Endothelial cell of umbilical vein (primary cell): ENCODE results near the gene JPH2.

ENCODE experiments used
- EZH2 ChIP-seq: IDR thresholded peaks from 2 replicates; pipeline ENCODE4 v1.6.1; 2012; ENCODE audit warnings: borderline replicate concordance, low read depth, mild to moderate bottlenecking, moderate library complexity, low read length, inconsistent platforms; ENCODE audit not compliant: severe bottlenecking
- FOS ChIP-seq: IDR thresholded peaks from 2 replicates; pipeline ENCODE4 v1.6.1; 2011; ENCODE audit warnings: mild to moderate bottlenecking, low read length, moderate library complexity, borderline replicate concordance; ENCODE audit not compliant: insufficient read depth
- JUN ChIP-seq: IDR thresholded peaks from 2 replicates; pipeline ENCODE4 v1.6.1; 2011; ENCODE audit warnings: borderline replicate concordance, low read depth; ENCODE audit not compliant: insufficient read length, insufficient read depth
- MYC ChIP-seq: IDR thresholded peaks from one replicate; pipeline ENCODE4 v1.6.1; 2011; ENCODE audit warnings: mild to moderate bottlenecking, low read depth, low read length
- POLR2A ChIP-seq: IDR thresholded peaks from 2 replicates; pipeline ENCODE4 v1.6.1; 2012; ENCODE audit warnings: low read depth, mild to moderate bottlenecking, control low read depth, low read length
- POLR2AphosphoS5 ChIP-seq: IDR thresholded peaks from 2 replicates; pipeline ENCODE4 v1.6.1; 2012; ENCODE audit warnings: low read depth, mild to moderate bottlenecking, control low read depth, low read length, moderate library complexity; ENCODE audit not compliant: insufficient read depth
- TF ChIP-seq, protein P1 (sequence below), 2 donors: IDR thresholded peaks; 1 replicate in 1 of 2; 2 replicates in 1 of 2; pipeline ENCODE4 v1.5.1; 2011; ENCODE audit warnings: low read length in 2 of 2, mild to moderate bottlenecking in 2 of 2, moderate library complexity in 2 of 2, control low read depth in 1 of 2, inconsistent platforms in 1 of 2, low read depth in 1 of 2; ENCODE audit not compliant: insufficient read depth in 1 of 2; ENCODE audit errors: extremely low read depth in 1 of 2
- TF ChIP-seq, protein P2 (sequence below): IDR thresholded peaks from 2 replicates; pipeline ENCODE4 v1.6.1; 2011; ENCODE audit not compliant: insufficient read depth, insufficient read length

DNA sequence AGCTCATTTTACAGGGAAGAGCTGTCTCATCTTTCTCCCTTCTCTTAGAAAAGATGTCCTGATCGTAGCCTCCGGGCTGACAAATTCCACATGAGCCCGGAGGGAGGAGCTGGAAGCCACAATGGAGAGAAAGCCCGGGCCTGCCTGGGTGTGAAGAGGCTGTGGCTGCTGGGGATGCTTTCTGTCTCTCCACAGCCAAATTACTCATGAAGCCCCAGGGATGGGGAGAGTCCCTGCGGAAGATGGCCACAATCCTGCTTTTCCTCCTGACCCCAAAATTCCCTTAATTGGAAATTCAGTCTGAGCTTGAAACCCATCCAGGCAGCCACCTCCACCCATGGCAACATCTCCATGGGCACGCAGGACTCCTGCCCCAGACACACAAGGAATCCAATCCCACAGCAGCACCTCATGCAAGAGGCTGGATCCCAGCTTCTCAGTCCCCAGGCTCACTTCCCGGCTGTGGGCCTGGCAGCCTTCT is 32.4 kb downstream of the JPH2 start:
- TF ChIP-seq POLR2A (no peak), POLR2AphosphoS5 (no peak), EZH2 (no peak), JUN (no peak), FOS (no peak), MYC (no peak)
- TF ChIP-seq, protein P1, sequence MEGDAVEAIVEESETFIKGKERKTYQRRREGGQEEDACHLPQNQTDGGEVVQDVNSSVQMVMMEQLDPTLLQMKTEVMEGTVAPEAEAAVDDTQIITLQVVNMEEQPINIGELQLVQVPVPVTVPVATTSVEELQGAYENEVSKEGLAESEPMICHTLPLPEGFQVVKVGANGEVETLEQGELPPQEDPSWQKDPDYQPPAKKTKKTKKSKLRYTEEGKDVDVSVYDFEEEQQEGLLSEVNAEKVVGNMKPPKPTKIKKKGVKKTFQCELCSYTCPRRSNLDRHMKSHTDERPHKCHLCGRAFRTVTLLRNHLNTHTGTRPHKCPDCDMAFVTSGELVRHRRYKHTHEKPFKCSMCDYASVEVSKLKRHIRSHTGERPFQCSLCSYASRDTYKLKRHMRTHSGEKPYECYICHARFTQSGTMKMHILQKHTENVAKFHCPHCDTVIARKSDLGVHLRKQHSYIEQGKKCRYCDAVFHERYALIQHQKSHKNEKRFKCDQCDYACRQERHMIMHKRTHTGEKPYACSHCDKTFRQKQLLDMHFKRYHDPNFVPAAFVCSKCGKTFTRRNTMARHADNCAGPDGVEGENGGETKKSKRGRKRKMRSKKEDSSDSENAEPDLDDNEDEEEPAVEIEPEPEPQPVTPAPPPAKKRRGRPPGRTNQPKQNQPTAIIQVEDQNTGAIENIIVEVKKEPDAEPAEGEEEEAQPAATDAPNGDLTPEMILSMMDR (IDR thresholded peaks at IDR 0.05; ENCODE audit: extremely low read depth in 1 of 2, insufficient read depth in 1 of 2, low read depth in 1 of 2, low read length in 2 of 2) = no peak
- TF ChIP-seq, protein P2, sequence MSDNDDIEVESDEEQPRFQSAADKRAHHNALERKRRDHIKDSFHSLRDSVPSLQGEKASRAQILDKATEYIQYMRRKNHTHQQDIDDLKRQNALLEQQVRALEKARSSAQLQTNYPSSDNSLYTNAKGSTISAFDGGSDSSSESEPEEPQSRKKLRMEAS = no peak
